ENCODE results near the gene PDE6C.

Gene PDE6C

DNA sequence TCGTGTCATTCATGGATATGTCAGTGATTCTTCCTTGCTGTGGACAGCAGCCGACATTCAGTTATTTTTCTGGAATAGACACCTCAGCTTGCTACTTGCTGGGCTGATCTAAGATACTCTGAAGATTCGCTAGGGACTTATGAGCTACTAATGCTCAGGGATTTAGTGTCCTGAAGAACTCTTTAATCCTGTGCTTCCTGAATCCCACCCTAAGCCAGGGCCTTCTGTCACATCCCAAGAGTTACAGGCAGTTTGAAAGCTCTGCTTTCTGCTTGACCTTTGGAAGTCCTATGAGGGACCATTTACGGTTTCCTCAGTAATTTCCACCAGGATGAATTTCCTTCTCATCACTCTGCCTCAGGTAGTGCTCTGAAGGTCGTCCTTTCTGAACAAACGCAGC lies at the start of gene PDE6C:
Gene PDE6C, plus strand, starts transcription at position 227 of the 400 bp plus-strand sequence. CDS start 189 bp downstream, outside the sequence.
- DNase-seq (ENCODE audit: low spot score): no peak

DNA sequence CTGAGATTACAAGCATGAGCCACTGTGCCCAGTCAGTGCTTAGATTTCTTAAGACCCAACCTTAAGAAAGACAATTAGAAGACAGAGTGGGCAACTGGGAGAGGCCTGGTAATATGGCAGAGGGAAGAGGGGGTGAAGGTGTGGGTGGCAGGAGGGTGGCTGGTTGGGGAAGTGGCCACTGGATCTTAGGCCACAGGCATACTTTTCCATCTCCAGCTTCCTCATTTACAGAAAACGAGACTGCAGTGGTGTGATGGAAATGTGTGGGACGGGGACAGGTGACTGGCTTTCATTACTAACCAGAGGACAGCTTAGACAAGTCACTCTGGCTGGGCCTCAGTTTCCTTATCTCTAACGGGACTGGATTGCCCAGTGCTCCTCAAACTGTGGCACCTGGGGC lies 46.9 kb upstream of the PDE6C start:
- DNase-seq (ENCODE audit: low spot score): no peak

DNA sequence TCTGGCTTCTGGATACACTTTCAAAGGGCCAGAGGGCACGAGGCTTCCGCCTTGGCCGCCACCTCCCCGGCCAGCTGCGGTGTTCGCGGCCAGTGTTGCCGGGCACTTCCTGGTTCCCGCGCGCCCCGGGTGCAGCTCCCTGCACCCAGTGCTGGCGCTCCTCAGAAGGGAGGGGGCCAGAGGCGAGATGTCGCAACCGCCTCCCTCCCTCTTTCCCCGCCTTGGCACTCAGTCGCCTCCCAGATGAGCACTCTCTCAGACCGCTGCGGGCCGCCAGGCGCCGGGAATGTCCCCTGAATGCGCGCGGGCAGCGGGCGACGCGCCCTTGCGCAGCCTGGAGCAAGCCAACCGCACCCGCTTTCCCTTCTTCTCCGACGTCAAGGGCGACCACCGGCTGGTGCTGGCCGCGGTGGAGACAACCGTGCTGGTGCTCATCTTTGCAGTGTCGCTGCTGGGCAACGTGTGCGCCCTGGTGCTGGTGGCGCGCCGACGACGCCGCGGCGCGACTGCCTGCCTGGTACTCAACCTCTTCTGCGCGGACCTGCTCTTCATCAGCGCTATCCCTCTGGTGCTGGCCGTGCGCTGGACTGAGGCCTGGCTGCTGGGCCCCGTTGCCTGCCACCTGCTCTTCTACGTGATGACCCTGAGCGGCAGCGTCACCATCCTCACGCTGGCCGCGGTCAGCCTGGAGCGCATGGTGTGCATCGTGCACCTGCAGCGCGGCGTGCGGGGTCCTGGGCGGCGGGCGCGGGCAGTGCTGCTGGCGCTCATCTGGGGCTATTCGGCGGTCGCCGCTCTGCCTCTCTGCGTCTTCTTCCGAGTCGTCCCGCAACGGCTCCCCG lies 45.7 kb upstream of the PDE6C start, which contains the start of gene FFAR4:
Gene FFAR4, plus strand, starts transcription at position 231 of the 842 bp plus-strand sequence. Its CDS starts 56 bp downstream, at position 287.
- DNase-seq (ENCODE audit: low spot score): no peak

DNA sequence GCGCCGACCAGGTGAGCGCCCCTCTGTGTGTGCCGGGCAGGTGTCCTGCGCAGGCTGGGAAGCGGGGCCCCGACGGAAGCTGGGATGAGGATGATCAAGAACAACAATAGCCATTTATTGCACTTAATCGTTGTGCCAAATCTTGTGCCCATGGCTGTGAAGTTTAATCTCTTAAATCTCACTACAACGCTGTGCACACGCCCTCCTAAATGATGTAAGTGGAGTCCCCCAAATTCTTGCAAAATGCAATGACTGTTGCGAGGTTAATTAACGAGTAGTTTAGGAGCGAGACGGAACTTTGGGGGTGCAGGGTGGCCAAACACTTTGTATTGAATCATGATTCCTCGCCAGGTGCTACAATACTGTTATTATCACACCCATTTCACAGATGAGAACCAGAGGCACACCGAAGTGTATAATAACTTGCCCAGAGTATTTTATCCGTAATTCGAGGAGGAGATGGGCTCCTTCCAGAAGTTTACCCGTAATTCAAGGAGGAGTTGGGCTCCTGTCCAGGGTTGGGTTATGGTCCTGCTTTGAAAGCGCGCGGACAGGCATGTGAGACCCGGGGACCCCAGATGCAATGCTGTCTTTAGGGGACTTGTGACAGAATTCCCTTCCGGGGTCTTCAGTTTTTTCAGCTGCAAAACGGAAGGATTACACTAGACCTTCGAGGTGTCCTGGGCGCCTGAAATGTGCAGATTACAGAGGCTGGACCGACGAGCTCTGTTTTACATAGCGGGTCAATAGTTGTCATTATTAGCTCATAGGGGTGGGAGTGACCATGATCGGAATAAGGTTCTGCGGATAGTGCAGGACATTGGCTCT lies 44.8 kb upstream of the PDE6C start:
- no peak for DNase-seq (ENCODE audit: low spot score)

DNA sequence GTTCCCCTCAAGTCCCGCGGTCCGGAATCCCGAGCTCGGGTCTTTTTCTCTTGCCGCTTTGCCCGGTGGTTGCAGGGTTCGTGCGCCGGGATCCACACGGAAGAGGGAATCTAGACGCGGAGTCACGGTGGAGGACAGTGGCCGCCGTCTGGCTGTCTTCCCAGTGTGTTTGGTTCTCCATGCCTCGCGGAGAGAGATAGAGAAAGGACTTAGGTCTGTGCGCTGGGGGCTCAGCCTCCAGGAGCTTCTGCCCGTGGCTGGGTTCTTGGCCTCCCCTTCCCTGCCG lies 44.3 kb upstream of the PDE6C start:
- DNase-seq (ENCODE audit: low spot score): no peak

DNA sequence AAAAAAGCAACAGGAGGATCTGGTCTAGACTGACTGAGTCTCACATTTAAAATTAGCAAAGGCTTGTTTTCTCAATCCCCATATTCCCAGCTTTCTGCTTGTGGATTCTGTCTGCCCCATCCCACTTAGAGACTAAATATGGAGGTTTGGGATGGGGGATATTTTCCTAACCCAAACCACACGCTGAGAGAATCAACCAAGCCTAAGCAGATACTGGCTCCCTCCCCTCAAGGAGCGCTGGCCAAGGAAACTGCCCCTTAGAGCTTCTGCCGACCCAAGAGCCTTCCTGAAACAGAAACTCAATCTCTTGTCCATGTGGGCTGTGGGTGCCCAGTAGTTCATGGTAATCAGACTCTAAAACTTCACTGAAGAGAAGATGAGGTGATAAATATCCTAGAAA lies 42.0 kb upstream of the PDE6C start:
- no peak for DNase-seq (ENCODE audit: low spot score)

DNA sequence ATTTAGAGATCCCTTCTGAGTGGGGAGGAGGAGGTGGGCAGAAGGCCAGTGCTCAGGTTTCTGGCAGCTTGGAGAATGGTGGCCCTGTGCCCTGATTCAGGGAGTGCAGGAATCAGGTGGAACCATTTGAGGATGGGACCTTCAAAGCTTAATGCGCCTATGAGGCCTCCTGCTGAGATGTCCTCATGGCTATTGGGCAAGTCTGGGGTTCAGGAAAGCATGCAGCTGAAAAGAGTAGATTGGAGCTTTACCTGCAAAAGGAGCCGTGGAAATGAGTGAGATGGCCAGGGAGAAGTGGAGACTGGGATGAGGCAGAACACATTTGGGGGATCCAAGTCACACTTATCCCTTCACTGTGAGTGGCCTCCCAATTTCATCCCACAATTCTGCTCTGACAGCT lies 39.7 kb upstream of the PDE6C start:
- DNase-seq (ENCODE audit: low spot score): no peak

DNA sequence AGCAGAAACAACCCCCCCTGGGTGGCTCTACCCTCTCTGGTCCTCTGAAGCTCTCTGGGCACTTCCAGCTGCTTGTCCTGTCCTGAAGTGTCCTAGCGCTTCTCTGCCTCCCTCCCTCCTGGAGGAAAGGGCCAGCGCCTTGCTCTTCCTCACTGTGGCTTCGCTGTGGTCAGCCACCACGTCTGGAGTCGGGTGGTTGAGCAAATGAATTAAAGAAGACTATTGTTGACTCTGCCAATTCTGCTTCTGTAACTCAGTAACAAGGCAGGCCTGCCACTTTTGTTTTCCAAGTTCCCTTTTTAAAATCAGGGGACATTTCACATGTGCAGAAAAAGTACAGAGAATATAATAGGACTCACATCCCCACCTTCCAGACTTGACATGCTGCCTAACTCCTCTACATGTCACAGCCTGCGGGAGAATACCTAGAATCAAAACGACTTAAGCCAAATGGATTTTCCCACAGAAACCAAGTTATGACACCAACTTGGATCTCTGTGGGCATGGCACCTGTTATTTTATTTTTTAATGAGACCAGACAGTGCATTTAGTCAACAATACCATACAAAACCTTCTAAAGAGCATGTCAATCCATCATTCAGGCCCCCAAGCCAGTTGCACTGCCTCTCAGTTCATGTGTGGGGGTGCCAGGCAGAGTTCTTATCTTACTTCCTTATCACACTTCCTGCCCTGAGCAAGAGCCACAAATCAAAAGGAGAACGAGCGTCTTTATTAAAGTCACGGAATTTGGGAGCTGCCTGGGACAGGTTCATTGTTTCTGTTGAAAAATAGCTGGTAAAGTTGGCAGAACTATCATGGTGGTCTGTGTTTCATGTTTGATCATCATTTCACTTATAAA lies 39.1 kb upstream of the PDE6C start:
- no peak for DNase-seq (ENCODE audit: low spot score)

DNA sequence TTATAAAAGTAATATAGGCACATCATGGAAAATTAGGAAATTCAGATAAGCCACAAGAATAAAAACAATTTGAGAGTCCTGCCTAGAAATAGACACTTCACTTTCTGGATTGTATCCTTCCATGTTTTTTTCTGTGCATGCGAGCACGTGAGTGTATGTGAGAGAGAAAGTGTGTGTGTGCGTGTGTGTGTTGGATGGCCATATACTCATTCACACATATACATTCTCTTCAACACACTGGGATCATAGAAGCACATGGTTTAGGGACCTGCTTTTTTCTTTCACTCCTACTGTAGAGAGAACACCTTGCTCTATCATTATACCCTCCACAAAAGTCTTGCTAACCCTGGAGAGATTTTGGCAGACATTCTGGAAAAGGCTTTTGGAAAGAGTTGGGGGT lies 38.4 kb upstream of the PDE6C start:
- DNase-seq (ENCODE audit: low spot score): no peak

DNA sequence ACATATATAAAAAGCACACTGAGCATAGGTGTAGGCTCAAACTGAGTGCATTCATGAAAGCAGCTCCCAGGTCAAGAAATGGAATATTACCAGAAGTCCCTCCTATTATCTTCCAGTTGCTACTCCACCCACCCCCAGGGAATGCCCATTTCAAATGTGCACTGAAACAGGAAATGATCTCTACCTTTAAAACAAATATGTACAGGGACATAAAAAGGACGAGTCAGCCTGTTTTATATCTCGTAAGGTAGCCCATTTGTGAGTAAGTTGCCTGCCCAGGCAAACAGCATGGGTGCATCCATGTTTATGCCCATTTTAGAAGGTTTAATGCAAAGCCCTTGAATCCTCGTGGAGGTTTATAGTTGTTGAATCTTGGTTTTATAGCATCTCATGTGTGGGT lies 35.4 kb upstream of the PDE6C start:
- DNase-seq (ENCODE audit: low spot score): no peak

DNA sequence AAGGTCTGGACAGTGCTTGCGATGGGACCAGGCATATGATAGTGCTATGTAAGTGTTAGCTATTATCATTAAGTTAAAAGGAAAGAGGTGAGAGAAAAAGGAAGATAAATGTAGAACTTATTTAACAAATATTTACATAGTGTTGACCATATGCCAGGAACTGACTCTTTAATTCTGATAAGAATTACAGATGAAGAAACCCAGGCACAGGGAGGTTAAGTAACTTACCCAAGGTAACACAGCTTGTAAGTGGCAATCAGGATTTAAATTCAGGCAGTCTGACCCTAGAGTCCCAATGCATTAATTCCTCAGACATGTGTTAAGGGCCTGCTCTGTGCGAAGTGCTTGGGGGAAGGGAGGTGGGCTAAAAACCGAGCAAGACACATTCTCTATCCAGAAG lies 34.8 kb upstream of the PDE6C start:
- DNase-seq (ENCODE audit: low spot score): no peak

DNA sequence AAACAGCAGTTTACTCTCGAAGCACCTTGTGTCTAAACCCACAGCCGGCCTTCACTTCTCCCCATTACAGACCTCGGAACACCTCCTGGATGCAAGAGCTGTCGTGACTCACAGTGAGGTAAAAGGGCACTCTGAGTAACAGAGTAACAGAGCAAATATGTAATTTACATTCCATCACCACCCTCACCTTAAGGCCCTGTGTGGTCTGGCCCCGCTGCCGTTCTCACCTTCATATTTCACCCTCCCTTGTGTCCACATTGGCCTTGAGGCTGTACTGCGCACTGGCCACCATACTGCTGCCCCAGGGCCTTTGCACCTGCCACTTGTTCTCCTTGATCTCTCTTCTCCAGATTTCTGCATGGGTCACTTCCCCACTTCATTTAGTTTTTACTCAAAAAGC lies 33.2 kb upstream of the PDE6C start:
- DNase-seq (ENCODE audit: low spot score): no peak

DNA sequence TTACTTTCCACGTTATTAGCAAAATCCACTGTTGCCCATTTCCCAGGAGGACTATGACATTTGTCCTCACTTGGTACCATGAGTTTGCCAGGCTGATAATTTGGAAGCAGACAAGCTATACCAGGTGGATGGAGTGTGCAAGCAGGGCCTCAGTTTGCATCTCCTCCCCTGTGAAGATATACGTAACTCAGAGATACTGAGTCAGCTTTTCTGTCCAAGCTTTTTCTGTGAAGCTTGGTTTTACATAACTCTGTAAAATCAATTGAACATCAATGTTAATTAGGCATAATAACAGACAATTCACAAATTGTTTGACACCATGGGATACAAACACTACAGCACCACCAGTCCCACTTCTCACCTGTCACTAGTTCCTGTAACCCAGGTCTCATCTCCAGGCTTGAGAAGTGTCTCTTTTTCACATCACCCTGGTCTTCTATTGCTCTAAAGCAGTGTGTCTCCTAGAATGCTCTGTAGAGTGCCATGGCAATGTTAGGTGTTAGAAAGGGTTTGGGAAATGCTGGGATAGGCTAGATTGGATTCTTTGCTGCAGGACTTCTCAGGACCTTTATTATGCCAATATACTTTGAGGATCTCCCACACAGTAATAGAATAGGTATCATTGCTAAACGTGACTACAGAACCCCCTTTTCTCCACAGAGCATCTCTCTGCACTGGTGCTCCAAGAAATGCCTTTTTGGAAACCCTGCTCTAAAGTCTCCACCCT lies 32.2 kb upstream of the PDE6C start:
- no peak for DNase-seq (ENCODE audit: low spot score)

DNA sequence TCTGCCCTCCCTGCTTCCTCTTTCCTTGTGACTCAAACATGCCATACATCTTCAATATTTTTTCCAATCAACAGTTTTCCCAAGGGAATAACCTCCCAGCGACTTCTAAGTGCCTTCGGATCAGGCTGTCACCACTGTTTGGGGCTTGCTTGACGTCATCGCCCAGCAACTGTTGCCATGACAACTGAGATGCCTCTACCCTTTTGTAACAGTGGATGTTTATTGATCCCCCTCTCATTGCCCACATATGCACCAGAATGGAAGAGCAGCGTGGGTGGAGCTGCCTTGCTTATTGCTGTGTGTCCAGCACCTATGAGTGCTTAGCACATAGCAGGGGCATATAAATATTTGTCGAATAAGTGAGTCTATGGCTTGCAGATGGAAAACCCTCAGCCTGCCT lies 31.5 kb upstream of the PDE6C start:
- no peak for DNase-seq (ENCODE audit: low spot score)

DNA sequence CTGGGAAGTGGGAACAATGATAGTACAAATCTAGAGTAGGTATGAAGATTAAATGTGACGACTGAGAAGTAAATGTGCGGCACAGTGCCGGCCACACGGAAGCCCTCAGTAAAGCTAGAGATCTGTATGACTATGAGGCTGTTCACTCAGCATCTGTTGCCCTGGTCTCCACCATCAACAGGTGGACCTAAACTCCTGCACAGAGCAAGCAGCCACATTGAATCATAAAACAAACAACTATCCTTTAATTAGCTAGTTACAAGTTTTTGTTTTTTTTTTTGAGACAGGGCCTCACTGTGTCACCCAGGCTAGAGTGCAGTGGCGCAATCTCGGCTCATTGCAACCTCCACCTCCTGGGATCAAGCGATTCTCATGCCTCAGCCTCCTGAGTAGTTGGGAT lies 27.9 kb upstream of the PDE6C start:
- no peak for DNase-seq (ENCODE audit: low spot score)

DNA sequence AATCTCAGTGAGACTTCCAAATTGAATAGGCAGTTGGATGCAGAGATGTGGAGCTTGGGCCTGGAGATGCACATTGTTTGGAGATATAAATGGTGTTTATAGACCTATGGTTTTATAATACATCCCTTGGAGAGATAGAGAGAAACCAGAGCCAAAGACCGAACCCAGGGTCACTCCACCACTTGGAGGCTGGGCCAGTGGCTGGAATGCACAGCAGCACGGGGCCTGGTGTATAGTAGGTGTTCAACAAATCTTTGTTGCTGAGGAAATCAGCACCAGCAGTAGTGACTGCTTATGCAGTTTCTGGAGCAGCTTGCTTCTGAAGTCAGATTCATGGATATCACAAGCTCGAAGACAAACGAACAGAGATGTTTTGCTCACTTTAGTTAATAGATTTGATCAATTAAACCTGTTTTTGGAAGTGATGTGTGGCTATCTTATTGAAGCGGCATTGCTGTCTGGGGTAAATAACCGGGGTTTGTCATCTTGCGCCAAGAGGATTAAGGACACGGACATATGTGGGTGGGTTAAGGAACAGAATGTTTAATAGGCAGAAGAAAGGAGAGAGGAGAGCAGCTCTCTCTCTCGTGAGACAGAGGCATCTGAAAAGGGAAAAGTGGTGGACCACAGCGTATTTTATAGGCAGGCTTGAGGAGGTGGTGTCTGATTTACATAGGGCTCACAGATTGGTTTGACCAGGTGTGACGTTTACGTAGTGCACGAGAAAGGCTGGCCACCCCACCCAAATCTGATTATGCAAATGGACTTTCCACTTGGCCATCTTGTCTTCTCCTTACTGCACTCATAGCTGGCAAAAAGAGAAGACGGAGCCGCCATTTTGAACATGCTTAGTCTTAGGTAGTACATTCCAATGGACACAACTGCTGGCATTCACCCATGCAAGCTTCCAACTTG lies 22.4 kb upstream of the PDE6C start:
- no peak for DNase-seq (ENCODE audit: low spot score)

DNA sequence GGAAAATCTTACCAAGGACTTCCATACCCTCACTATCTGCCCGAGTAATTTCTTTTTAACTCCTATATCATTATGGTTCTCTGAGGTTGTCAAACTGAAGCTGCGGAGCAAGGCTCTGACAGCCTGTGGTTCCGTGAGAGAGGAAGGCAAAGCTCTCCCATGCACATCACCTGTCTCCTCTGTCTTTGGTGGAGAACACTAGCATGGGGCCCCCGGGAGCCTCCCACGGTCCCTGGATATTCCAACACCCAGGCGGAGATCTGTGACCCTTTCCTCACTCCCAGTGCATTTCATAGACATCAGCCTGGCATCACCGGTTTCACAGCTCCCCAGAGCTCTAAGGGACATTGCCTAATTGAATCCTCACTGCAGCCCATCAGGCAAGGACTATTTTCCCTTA lies 21.7 kb upstream of the PDE6C start:
- no peak for DNase-seq (ENCODE audit: low spot score)

DNA sequence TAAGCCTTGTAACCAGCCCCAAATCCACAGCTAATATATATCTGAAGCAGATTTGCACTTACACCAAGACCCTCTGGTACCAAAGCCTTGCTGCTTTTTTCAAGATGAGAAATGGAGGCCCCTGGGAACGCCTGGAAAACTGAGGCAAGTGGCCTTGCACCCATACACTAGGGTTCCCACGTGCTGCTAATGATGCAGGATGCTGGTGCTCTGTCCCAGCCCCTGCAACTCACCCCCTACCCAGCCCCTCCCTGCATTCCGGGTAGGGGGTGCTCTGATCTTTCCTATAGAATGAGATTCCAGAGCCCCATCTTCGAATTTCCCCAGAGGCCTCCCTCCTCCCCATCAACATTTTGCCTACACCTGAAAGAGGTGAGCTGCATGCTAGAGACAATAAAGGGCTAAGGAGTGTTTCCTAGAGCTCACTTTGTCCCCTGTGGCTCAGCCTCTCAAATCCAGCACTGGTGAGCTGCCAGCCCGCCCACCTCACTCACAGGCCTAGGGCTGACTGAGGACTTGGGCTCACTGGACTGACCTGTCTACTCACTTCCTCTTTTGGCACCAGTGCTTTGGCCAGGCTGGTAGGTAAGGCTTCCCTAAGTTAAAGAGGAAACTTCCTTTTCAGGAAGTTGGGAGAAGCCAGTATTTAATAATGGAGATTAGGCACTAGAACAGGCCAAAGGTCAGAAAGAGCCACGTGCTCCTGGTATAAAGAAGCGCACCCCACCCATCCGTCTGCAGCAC lies 21.1 kb upstream of the PDE6C start:
- DNase-seq (ENCODE audit: low spot score): no peak

DNA sequence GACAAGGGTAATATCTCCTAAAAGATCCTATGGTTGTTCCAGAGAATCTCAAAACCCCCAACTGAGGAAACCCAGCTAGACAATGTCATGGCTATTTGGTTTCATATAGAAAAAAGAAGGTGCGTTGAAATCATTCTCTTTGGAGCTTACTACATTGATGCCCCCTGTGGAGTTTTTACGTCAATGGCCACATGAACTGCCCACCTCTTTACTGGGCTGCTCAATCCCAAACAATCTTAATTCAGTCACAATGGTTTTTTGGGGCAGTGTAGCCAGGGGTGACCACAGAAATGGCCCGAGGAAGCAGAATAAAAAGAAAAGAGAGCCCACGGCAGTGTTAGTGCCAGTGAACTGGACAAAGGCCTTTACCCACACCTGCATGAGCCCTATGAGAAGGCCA lies 19.1 kb upstream of the PDE6C start:
- no peak for DNase-seq (ENCODE audit: low spot score)

DNA sequence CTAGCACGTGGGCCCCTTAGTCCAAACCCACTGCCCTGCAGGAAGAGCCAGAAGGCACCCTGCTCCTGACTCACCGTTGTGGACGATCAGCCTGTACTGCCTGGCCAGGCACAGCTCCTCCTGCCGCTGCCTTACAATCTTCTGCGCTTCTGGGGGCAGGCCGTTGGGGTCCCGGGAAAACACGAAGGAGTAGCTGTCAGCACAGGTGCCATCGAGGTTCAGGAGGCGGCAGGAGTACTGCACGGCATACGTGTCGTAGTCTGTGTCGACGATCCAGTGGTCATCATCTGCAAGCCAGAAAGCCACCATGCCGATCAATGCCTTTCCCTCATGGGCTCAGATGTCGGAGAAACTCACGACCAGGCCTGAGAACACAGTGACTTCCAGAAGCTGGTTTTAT lies 18.6 kb upstream of the PDE6C start:
- DNase-seq (ENCODE audit: low spot score): no peak

All from CD4-positive, alpha-beta T cell treated with Interleukin-2 at 100 ng/mL for 4 hours (primary cell).